ENCODE results near the gene TTI1.

Gene TTI1

GRCh38 chr20:37934634-37935375, 98.5 kb downstream of the TTI1 start:
- DNase-seq = no peak

GRCh38 chr20:37933786-37934633, 99.2 kb downstream of the TTI1 start:
- DNase-seq = no peak

All from CD4-positive, alpha-beta T cell treated with Interleukin-6 for 4 hours (primary cell).